Right lobe of liver (tissue), 4 donors: ENCODE data around the gene ATXN2.

Experiments
- POLR2A ChIP-seq: fragments of 450-650 bp; IDR thresholded peaks from one replicate; pipeline ENCODE4 v1.6.1; 2017; ENCODE audit warnings: antibody characterized with exemption, mild to moderate bottlenecking
- TF ChIP-seq, protein P1 (sequence below), 4 donors: fragments of 200-600 bp in 3 of 4; fragments of 450-650 bp in 1 of 4; IDR thresholded peaks; one replicate each; pipeline versions ENCODE4 v1.5.1 to v1.8.0; 2016 to 2022; ENCODE audit warnings: antibody characterized with exemption in 4 of 4, mild to moderate bottlenecking in 2 of 4
- donor health status: DM: no; HTN: no; CAD: no.
- donor health status: DM: no; HTN: no; CAD: no.
- donor health status: DM: no; HTN: yes; CAD: no.

- no peak for TF ChIP-seq POLR2A
- TF ChIP-seq, protein P1, sequence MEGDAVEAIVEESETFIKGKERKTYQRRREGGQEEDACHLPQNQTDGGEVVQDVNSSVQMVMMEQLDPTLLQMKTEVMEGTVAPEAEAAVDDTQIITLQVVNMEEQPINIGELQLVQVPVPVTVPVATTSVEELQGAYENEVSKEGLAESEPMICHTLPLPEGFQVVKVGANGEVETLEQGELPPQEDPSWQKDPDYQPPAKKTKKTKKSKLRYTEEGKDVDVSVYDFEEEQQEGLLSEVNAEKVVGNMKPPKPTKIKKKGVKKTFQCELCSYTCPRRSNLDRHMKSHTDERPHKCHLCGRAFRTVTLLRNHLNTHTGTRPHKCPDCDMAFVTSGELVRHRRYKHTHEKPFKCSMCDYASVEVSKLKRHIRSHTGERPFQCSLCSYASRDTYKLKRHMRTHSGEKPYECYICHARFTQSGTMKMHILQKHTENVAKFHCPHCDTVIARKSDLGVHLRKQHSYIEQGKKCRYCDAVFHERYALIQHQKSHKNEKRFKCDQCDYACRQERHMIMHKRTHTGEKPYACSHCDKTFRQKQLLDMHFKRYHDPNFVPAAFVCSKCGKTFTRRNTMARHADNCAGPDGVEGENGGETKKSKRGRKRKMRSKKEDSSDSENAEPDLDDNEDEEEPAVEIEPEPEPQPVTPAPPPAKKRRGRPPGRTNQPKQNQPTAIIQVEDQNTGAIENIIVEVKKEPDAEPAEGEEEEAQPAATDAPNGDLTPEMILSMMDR (IDR thresholded peaks at IDR 0.05), result no peak
These were observed 153.2 kb downstream of the ATXN2 start for GRCh38 chr12:111445726-111446581.
